GM12873 (cell line): Measurements from ENCODE around the gene TMEM254.
A peak's percentile ranks its signal among the peaks of the same experiment; 100 is the strongest.

ENCODE experiments used
- TF ChIP-seq, protein P1 (sequence below): IDR thresholded peaks from 2 replicates; pipeline ENCODE4 v1.5.1; 2012; ENCODE audit warnings: low read depth, mild to moderate bottlenecking, moderate library complexity, low read length, control low read depth; ENCODE audit not compliant: insufficient read depth; ENCODE audit errors: missing control alignments

The TMEM254 gene, protein sequence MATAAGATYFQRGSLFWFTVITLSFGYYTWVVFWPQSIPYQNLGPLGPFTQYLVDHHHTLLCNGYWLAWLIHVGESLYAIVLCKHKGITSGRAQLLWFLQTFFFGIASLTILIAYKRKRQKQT

DNA sequence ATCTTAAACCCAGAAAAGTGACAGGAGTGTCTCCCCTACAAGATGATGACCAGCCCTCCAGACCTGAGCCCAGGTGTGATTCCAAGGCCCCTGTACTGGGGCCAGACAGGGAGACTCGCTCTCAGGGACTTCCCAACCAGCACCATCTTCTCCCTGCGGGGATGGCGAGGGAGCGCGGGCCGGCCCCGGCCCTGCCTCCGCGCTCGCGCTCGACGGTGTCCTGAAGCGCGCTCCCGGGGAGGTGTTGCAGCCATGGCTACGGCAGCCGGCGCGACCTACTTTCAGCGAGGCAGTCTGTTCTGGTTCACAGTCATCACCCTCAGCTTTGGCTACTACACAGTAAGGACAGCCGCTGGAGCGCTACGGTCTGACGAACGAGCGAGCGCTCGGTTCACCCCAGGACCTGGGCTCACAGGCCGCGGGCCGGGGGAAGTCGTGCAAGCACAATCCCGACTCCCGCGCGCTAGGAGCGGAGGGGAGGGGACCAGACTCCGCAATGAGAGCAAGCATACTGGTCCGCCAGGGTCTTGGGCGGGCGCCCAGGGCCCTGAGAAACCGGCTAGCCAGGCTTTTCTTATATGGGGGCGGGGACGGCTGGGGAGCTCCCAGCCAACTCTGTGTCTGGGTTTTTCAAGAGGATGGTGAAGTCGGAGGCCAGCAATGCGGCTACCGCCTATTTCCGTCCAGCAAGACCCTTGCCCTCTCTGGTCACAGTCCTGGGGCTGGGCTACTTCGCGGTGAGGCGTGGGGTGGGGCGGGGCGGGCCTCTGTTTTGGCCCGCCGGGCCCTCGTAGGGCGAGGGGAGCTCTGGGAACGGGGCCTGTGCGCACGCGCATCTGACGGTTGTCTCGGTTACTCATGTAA lies at the start of gene TMEM254:
Gene TMEM254, plus strand, starts transcription at position 218 of the 864 bp plus-strand sequence. Its CDS starts 35 bp downstream, at position 253.
- TF ChIP-seq, protein P1, sequence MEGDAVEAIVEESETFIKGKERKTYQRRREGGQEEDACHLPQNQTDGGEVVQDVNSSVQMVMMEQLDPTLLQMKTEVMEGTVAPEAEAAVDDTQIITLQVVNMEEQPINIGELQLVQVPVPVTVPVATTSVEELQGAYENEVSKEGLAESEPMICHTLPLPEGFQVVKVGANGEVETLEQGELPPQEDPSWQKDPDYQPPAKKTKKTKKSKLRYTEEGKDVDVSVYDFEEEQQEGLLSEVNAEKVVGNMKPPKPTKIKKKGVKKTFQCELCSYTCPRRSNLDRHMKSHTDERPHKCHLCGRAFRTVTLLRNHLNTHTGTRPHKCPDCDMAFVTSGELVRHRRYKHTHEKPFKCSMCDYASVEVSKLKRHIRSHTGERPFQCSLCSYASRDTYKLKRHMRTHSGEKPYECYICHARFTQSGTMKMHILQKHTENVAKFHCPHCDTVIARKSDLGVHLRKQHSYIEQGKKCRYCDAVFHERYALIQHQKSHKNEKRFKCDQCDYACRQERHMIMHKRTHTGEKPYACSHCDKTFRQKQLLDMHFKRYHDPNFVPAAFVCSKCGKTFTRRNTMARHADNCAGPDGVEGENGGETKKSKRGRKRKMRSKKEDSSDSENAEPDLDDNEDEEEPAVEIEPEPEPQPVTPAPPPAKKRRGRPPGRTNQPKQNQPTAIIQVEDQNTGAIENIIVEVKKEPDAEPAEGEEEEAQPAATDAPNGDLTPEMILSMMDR = no peak

DNA sequence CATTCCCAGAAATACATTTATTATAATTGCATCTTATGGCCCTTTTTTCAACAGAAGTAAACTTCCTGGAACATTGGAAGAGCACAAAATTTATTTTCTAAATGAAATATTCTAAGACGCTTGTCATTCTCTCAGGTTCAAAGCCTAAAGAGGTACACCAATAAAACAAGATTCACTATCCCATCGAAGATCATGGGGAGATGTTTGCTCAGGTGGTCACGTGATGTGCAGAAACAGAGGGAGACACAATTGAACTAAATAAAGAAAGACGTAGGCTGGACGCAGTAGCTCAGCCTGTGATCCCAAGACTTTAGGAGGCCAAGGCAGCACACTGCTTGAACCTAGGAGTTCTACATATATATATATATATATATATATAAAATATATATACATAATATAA lies 46.0 kb upstream of the TMEM254 start:
- TF ChIP-seq, protein P1 = no peak

DNA sequence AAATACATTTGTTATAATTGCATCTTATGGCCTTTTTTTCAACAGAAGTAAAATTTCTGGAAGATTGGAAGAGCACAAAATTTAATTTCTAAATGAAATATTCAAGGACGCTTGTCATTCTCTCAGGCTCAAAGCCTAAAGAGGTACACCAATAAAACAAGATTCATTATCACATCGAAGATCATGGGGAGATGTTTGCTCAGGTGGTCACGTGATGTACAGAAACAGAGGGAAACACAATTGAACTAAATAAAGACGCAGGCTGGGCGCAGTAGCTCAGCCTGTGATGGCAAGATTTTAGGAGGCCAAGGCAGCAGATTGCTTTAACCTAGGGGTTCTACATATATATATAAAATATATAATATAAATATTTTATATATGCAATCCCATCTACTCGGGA lies 37.3 kb upstream of the TMEM254 start:
- TF ChIP-seq, protein P1 = no peak

DNA sequence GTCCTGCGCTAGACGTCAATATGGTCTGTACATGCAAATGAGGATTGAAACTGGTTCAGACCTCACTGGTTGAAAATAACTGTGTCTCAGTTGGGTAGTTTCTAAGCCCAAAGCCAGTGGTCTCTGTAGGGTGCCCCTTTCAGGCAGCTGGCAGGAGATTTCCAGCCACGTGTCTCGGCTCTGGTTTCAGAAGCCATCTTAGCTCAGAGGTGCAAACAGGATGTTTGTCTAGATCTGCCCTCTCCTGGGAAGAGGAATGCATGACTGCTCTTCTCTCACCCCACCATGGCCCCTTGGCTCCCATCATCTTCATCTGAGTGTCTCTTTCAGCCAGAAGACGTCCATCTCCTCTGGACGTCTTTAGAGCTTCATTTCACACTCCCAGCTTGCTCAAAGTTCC lies 33.5 kb upstream of the TMEM254 start:
- TF ChIP-seq, protein P1 = peak; percentile 27

DNA sequence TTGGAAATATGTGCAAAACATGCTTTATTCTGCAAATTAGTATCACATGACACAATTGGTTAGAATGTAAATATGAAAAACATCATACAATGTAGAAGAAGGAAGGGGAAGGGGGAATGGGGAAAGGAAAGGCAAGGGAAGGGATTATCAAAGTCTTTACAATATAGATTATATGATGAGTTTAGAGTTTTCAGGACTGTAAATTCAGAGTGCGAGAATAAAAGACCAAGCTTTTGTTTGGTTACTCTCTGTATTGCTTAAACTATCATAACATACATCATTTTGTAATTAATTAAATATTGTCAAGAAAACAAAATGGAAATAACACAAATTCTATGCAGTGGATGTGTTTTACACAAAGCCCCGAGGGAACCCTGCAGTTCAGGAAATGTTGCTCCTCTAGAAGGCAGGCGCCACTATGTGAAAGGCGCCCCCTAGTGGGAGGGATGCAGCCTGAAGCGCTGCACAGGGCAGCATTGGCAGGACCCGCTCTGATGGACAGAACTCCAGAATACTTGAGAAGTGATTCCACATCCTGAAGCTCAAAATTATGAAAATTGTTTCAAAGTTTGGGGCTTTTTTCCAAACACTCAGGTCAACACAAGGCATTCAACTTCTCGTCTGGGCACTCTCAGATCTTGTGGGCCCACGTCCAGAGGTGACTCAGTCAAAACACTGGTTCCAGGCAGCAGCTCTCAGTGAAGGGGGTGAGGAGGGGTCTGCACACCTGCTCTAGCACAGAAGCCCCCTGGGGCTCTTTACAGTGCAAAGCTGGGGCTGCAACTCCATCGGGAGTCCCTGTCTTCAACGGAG lies 31.6 kb upstream of the TMEM254 start:
- TF ChIP-seq, protein P1 = peak; percentile 90

DNA sequence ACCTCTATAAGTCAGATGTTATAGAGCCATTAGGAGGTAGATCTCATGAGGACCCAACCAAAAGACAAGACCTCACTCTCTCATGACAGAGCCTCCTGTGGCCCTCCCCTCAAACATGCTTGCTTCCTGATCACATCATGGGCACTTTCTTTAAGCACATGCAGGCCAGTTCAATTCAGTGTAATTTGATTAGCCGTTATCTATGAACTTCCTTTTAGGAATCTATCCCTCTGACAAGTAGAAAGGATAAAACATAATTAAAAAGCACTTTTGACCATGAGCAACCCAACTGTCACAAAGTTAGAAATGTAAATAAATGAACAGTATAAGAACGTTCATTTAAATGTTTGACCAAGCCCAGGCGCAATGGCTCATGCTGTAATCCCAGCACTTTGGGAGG lies 27.7 kb upstream of the TMEM254 start:
- TF ChIP-seq, protein P1 = no peak

DNA sequence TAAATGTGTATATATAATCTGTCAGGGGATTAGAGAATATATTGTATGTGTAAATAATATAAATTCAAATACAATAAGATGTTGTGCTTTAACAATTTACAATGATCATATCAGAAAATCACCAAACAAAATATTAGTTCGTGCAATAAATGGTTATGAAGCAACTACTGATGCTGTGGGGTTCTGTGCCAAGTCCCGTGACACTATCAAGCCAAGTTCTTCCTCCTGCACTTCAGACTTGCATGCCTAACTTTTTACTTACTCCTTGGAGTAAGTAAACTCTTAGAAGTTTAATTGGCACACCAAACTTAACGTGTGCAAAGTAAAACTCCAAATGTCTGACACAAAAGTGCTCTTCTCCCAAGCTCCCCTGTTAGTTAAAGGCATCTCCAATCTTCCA lies 26.5 kb upstream of the TMEM254 start:
- TF ChIP-seq, protein P1 = no peak
